GM20431 (cell line): ENCODE measurements around the gene OPCML.

Experiments
- in situ Hi-C: fragments of 300-500 bp; cut with MseI, MboI; formaldehyde crosslinking; loops from one replicate; pipeline ENCODE4 v1.15.0; 2020; ENCODE audit warnings: low sequenced_read_pairs; ENCODE audit not compliant: unreplicated experiment

OPCML gene

GRCh38 chr11:133506023-133506422, 26.3 kb downstream of the OPCML start:
- in situ Hi-C loops = no loop called here

- in situ Hi-C loops = no loop called here
Observed at GRCh38 chr11:133504906-133505305, 27.4 kb downstream of the OPCML start.

DNA sequence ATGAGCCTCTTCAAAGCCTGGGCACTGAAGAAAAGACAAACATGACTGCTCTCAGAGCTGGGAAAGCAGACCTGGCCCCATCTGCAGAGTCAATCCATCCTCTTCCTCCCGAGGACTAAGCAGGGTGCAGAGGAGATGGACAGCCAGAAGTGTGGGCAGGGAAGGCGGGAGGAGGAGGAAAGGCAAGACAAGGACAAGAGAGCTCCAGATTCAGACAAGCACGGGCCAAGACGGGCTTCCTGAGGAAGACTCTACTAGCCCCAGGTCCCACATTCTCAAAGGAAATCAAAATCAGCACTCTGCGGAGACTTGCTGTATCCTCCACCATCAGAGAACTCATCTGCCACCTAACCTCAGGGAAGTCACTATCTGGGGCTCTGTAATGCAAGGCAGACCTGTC, 28.5 kb downstream of the OPCML start:
- in situ Hi-C loops = no loop called here

GRCh38 chr11:133503236-133503635, 29.1 kb downstream of the OPCML start:
- in situ Hi-C loops = no loop called here

DNA sequence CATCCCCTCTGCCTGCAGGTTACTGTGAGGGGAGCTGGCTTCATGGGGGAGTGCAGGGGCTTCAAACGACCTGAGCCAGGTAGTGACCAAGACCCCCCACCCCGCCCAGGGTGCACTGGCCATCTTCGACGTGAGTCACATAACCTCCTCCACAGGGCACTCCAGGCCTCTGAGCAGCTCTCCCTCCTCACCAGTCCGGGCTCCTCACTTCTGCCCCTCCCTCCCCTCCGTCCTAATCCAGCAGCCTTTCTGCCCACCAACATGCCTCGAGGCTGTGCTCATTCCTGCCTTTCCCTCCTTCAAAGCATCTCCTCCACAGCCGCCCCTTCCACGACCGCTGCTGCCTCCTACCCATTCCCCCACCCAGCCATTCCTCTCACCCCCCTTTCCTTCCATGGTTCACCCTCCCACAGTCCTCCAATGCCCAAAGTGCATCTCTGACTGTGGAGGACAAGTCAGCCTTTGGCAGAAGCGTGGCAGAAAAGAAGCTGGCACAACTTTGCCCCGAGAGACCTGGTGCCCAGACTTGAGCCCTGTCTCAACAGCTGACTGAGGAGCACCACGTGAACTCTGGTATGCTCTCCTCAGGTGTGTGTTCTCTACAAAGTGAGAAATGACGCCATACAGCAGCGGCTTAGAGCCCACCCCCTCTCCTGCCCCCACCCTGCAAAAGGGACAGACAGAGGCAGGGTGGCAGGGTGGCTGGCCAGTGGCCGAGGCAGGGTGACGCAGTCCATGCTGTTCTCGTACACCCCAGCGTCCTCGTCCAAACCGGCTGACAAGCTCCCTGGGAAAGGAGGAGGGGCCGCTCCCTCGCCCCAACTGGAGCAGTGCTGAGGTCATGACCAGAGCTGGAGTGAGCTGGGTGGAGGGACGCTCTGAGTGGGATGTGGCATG, 30.4 kb downstream of the OPCML start:
- in situ Hi-C loops = no loop called here

DNA sequence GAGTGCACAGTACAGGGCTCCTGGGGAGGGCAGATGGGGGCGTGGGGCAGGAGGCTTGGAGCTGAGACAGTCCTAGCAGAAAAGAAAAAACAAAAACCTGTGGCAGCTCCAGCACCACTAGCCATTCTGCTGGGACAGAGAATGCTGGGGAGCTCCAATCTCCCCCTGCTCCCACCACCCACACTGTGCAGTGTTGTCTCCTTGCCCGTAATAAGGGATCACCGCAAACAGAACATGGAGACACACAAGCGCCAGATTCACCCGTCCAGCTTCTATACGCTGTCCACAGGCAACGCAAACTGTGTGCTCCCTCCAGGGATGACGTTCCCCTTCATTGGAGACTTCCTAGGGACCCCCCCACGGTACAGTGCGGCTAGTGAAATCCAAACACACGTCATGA, 31.4 kb downstream of the OPCML start:
- in situ Hi-C loops = no loop called here

- in situ Hi-C loops = no loop called here
Observed at GRCh38 chr11:133500435-133500834, 31.9 kb downstream of the OPCML start.

GRCh38 chr11:133498969-133499368, 33.3 kb downstream of the OPCML start:
- in situ Hi-C loops = no loop called here

DNA sequence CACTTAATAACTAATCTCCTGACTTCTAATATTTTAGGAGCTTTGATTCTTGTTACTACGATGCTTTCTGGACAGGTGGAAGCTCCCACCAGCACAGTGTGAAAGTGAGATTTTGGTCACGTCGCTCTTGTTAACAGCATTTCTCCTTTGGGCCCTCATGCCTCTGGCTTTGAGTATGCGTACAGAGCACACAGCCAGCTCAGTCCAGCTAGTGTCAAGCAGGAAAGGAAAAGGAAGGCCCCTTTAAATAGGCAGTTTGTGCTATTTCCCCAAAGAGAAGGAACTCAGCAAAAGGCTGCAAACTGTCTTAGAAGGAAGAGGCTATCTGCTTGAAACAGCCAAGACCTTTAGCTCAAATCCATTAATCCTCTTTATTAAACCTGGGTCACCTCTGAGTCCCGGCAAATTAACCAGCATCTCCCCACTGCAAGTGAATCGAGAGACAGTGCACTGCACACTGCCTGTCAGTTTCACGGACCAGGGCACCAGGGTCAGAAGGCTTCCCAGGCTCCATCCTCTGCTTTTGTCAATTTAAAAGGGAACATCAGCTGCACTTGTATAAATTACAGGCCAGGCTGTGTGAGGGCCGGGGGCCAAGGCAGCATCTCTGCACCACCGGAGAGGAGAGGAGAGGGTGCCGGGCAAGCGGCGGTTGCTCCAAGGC, 34.7 kb downstream of the OPCML start:
- in situ Hi-C loops = no loop called here

GRCh38 chr11:133492895-133493294, 39.4 kb downstream of the OPCML start:
- in situ Hi-C loops = no loop called here

DNA sequence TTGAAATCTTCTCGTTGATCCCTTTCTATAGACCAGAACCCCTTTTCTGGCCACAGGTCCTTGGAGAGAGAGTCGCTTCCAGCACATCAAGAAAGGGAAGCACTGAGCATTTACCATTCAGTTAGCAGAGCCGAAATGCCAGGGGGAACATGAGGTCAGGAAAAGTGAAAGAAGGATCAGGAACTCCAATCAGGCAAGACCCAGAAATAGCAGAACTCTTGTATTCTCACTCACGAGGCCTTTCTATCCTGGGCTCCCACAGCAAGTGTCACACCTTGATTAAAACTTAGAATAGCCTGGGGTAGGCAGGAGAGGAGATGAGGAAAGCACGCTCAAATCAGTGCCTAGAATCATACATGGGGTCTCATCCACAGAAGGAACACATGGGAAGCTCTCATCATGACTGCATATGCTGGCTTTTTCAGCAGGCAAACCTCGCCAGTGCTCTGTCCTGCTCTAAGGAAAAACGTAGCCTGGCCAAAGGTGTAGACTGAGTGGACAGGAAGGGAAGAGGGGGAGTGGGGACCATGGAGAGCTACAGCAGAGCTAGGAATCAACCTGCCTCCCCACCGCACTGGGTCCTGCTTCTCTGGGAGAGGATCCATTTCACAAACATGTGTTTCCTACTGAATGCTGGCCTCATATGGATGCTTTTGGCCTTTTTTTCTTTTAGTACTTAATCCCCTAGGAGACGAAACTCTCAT, 40.5 kb downstream of the OPCML start:
- in situ Hi-C loops = no loop called here

DNA sequence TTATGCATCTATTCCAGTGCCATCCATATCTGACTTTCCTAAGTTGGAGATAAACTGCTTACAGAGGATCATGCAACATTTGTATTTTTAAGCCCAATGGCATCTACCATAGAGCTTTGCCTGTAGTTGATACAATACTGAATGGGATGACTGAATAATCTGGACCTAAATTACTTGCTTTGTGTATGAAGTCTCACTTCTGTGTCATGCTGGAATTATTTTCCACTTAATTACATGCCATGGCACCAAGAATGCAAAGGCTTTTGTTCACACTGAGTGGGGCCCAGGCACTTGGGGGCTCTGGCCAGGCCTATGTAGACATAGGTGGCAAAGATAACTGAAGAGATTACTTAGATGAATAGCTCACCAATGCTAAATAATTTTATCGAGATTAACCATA, 51.6 kb downstream of the OPCML start:
- in situ Hi-C loops = no loop called here

DNA sequence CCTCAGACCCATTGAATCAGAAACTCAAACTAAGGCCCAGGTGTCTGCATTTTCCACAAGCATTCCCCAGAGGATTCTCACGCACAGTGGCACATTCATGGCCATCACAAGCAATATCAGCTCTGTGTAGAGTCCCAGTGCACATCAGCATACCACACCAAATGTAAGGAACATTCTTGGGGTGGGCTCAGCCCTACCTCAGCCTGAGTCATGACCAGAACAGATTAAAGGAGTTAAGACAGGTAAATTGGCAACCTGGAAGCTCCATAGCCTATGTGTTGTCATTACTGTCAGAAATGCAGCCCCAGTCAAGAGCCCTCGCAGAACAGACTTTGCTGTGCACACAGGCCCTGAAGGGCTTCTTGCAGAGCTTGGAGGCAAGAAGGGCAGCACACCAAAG, 53.1 kb downstream of the OPCML start:
- in situ Hi-C loops = no loop called here

- in situ Hi-C loops = no loop called here
Observed at GRCh38 chr11:133477251-133477625, 55.1 kb downstream of the OPCML start.

DNA sequence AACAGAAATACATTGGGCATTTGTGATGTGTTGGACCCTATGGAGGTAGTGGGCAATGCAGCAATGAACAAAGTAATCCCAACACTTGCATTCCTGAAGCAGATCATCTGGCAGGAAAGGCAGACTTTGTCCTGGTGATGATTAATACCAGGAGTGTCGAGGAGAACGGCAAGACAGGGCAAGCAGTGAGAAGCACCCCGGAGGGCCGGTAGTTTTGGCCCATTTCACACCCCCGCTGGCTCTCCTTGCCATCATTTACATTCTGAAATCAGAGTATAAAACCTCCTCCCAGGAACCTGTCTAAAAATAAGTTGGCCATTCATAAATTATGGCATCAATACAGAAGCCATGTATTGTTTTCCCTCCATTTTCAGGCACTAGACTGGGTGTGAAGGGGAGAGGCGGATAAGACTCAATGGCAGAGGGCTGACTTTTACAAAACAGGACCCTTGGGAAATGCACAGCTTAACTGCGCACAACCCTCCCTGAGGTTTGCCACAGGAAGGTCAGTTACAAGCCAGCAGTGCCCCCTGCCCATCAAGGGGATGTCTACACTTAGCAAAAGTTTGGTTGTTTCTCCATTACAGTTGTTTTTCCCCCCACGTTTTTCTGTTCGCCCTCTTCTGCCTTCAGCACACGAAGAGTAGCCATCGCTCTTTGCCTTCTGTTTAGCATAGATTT, 55.6 kb downstream of the OPCML start:
- in situ Hi-C loops = no loop called here

DNA sequence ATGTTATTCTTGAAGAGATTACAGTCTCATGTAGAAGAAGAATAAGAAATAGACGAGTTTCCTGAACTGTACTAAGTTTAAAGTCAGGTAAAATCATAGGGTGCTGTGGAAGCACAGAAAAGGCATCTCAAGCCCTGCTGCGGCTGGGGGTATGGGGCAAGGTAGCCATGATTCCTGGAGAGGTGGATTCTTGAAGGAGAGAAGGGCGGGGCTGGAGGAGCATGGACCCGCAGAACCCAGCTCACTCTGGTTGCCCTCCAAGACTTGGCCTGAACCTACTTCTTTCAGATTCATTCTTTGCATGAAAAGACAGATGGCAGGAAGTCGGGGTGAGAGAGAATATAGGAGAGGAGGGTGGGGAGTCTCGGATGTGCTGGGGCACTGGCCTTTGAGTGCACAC, 57.8 kb downstream of the OPCML start:
- in situ Hi-C loops = no loop called here

GRCh38 chr11:133467686-133468085, 64.6 kb downstream of the OPCML start:
- in situ Hi-C loops = no loop called here

- in situ Hi-C loops = no loop called here
Observed at GRCh38 chr11:133443206-133443747, 89.0 kb downstream of the OPCML start.

GRCh38 chr11:133441964-133442660, 90.2 kb downstream of the OPCML start:
- in situ Hi-C loops = no loop called here

GRCh38 chr11:133425992-133426391, 106.3 kb downstream of the OPCML start:
- in situ Hi-C loops = no loop called here
